Keratinocyte (primary cell): Measurements from ENCODE around the gene CRYBA2. TPM values are rescaled to one million over a fixed set of nuclear protein-coding genes. Genes with fewer than 3 reads are reported as not detected.

Experiments used
- DNase-seq: peaks from one replicate; pipeline ENCODE4 v3.0.0-alpha.2; 2011; ENCODE audit warnings: low read depth, missing footprints, low spot score
- FAIRE-seq: peaks from 2 replicates; lab custom pipeline; 2011; peaks lifted over from hg19 to GRCh38; lab: Jason Lieb, UNC
- H2AFZ ChIP-seq: 2 replicates; pipeline ENCODE4 v1.6.0; 2012; ENCODE audit warnings: low read length, control low read depth, inconsistent platforms; ENCODE audit not compliant: control insufficient read depth
- H3K27ac ChIP-seq: 2 replicates; pipeline ENCODE4 v1.5.1; 2011; ENCODE audit warnings: low read length; ENCODE audit not compliant: control insufficient read depth, insufficient read depth
- H3K27me3 ChIP-seq: 3 replicates; pipeline ENCODE4 v1.6.0; 2011; ENCODE audit warnings: low read length; ENCODE audit not compliant: control insufficient read depth, insufficient read depth; ENCODE audit errors: extremely low read depth
- H3K36me3 ChIP-seq, 2 experiments: 2 replicates in 1 of 2; 3 replicates in 1 of 2; pipeline ENCODE4 v1.5.1; 2011; ENCODE audit warnings: low read length in 2 of 2, mild to moderate bottlenecking in 1 of 2; ENCODE audit not compliant: control insufficient read depth in 2 of 2, insufficient read depth in 2 of 2; ENCODE audit errors: extremely low read depth in 1 of 2
- H3K4me1 ChIP-seq: 3 replicates; pipeline ENCODE4 v1.5.1; 2011; ENCODE audit warnings: low read length; ENCODE audit not compliant: control insufficient read depth, insufficient read depth; ENCODE audit errors: extremely low read depth
- H3K4me2 ChIP-seq: 3 replicates; pipeline ENCODE4 v1.6.0; 2011; ENCODE audit warnings: low read depth, low read length; ENCODE audit not compliant: control insufficient read depth, insufficient read depth; ENCODE audit errors: extremely low read depth
- H3K4me3 ChIP-seq, 3 experiments: fragments of 200-600 bp in 1 of 3; sonication (generic) in 1 of 3; 2 replicates in 2 of 3; 3 replicates in 1 of 3; pipeline ENCODE4 v1.5.1; 2011 to 2016; ENCODE audit warnings: low read length in 3 of 3, mild to moderate bottlenecking in 3 of 3, control low read depth in 2 of 3, inconsistent platforms in 1 of 3, low read depth in 1 of 3, mixed read lengths in 1 of 3, mixed run types in 1 of 3, moderate library complexity in 1 of 3; ENCODE audit not compliant: control insufficient read depth in 2 of 3, insufficient read depth in 2 of 3; ENCODE audit errors: extremely low read depth in 1 of 3
- H3K79me2 ChIP-seq: 2 replicates; pipeline ENCODE4 v1.6.0; 2012; ENCODE audit warnings: low read length; ENCODE audit not compliant: control insufficient read depth, insufficient read depth
- H3K9ac ChIP-seq: 3 replicates; pipeline ENCODE4 v1.6.0; 2011; ENCODE audit warnings: low read length; ENCODE audit not compliant: control insufficient read depth, insufficient read depth; ENCODE audit errors: extremely low read depth
- H3K9me1 ChIP-seq: 3 replicates; pipeline ENCODE4 v1.6.0; 2011; ENCODE audit warnings: low read length; ENCODE audit not compliant: control insufficient read depth, insufficient read depth; ENCODE audit errors: extremely low read depth
- H3K9me3 ChIP-seq: 2 replicates; pipeline ENCODE4 v1.5.1; 2012; ENCODE audit warnings: low read depth, low read length; ENCODE audit not compliant: control insufficient read depth
- H4K20me1 ChIP-seq: 3 replicates; pipeline ENCODE4 v1.6.0; 2011; ENCODE audit warnings: low read length; ENCODE audit not compliant: control insufficient read depth, insufficient read depth; ENCODE audit errors: extremely low read depth
- EZH2 ChIP-seq: IDR thresholded peaks from one replicate; pipeline ENCODE4 v1.6.1; 2012; ENCODE audit warnings: inconsistent platforms, mild to moderate bottlenecking, low read length, moderate library complexity
- dilution Hi-C: fragments of 300-500 bp; cut with MboI; formaldehyde crosslinking; loops from one replicate; pipeline ENCODE4 v1.7.0; 2020; ENCODE audit warnings: low sequenced_read_pairs; ENCODE audit not compliant: extremely low pct_ligation_motif_present
- polyA plus RNA-seq, 5 experiments: library from polyadenylated mRNA; depleted of rRNA in 3 of 5; stranded (reverse) in 3 of 5; stranded (forward) in 1 of 5; unstranded in 1 of 5; fragments of >200 nt; gene quantifications; 1 replicate in 1 of 5; 2 replicates in 3 of 5; 3 replicates in 1 of 5; pipeline versions ENCODE4 v1.2.1 to v1.2.3, GENCODE V29; 2011 to 2012; ENCODE audit warnings: missing spikeins in 2 of 5, low read depth in 1 of 5, low replicate concordance in 1 of 5
- TF ChIP-seq, protein P1 (sequence below), 3 experiments: IDR thresholded peaks in 1 of 3; conservative IDR thresholded peaks in 1 of 3; optimal IDR thresholded peaks in 1 of 3; 2 replicates in 2 of 3; 3 replicates in 1 of 3; pipeline versions ENCODE3 to v1.5.1; 2011; ENCODE audit warnings: low read length in 3 of 3, mild to moderate bottlenecking in 3 of 3, moderate library complexity in 2 of 3, control low read depth in 1 of 3, inconsistent platforms in 1 of 3; ENCODE audit not compliant: insufficient read depth in 2 of 3; ENCODE audit errors: extremely low read depth in 1 of 3

The CRYBA2 gene
- polyA plus RNA-seq, 1 donor (not counting 4 experiments of a cell fraction or from before 2014, with no cell fraction given) = not detected

DNA sequence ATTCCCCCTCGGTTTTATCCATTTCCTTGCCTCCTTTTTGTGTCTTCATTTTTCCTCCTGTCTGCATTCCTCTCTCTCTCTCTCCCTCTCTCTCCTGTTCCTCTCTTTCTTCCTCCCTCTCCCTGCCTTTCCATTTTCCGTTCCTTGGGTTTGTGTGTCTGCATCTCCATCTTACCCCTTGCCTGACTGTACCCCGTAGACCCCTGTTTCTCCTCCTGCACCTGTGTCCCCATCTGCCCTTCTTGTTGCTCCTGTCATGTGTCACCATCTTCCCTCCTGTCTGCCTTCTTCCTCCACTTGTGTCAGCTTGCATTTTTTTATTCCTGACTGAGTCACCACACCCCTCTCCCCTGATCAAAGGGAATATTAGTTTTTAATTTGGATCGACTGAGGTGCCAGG is 32.0 kb downstream of the CRYBA2 start:
- Histone ChIP-seq H3K9me1 (no peaks in the 10 kb centered on the region), H3K36me3 (no peaks in the 10 kb centered on the region), H3K27me3 (peaks cover 59% of the 10 kb centered on the region), H3K9ac (no peak overlapping the region), H3K4me1 (peaks cover 10% of the 10 kb centered on the region), H4K20me1 (peaks cover 8% of the 10 kb centered on the region), H3K9me3 (no peaks in the 10 kb centered on the region), H2AFZ (no peak overlapping the region), H3K4me3 (no peak overlapping the region), H3K4me2 (no peak overlapping the region), H3K79me2 (no peaks in the 10 kb centered on the region), H3K27ac (no peak overlapping the region)
- DNase-seq (no peak), FAIRE-seq (no peak)
- TF ChIP-seq, protein P1, sequence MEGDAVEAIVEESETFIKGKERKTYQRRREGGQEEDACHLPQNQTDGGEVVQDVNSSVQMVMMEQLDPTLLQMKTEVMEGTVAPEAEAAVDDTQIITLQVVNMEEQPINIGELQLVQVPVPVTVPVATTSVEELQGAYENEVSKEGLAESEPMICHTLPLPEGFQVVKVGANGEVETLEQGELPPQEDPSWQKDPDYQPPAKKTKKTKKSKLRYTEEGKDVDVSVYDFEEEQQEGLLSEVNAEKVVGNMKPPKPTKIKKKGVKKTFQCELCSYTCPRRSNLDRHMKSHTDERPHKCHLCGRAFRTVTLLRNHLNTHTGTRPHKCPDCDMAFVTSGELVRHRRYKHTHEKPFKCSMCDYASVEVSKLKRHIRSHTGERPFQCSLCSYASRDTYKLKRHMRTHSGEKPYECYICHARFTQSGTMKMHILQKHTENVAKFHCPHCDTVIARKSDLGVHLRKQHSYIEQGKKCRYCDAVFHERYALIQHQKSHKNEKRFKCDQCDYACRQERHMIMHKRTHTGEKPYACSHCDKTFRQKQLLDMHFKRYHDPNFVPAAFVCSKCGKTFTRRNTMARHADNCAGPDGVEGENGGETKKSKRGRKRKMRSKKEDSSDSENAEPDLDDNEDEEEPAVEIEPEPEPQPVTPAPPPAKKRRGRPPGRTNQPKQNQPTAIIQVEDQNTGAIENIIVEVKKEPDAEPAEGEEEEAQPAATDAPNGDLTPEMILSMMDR (optimal IDR thresholded peaks at IDR 0.05 in 1 of 3, IDR thresholded peaks at IDR 0.05 in 1 of 3, conservative IDR thresholded peaks at IDR 0.05 in 1 of 3; ENCODE audit: extremely low read depth in 1 of 3, insufficient read depth in 2 of 3, low read length in 3 of 3) = no peak
- no peak for TF ChIP-seq EZH2
- dilution Hi-C loops = no loop called here

DNA sequence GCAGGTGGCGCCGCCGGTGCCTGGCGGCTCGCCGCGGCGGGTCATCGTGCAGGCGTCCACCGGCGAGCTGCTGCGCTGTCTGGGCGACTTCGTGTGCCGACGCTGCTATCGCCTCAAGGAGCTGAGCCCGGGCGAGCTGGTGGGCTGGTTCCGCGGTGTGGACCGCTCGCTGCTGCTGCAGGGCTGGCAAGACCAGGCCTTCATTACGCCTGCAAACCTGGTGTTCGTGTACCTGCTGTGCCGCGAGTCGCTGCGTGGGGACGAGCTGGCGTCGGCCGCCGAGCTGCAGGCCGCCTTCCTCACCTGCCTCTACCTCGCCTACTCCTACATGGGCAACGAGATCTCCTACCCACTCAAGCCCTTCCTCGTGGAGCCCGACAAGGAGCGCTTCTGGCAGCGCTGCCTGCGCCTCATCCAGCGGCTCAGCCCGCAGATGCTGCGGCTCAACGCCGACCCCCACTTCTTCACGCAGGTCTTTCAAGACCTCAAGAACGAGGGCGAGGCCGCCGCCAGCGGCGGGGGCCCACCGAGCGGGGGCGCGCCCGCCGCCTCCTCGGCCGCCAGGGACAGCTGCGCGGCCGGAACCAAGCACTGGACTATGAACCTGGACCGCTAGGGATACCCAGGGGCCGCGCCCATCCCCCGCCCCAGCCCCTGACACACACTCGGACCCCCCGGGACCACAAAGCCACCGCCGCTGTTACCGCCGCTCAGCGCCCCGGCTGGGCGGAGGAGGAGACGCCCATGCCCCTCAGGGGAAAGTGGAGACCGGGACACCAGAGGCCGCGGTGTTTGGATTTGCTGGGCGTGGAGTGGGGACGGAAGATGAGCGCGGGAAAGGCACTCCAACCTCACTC is 32.7 kb downstream of the CRYBA2 start:
- no peaks in the 10 kb centered on the region for H3K9me3 ChIP-seq
- no peaks in the 10 kb centered on the region for H3K36me3 ChIP-seq
- FAIRE-seq (no peak), DNase-seq (no peak)
- H2AFZ ChIP-seq = no peak overlapping the region
- no peak overlapping the region for H3K9ac ChIP-seq
- TF ChIP-seq EZH2 = peak; percentile 98
- TF ChIP-seq, protein P1 (optimal IDR thresholded peaks at IDR 0.05 in 1 of 3, IDR thresholded peaks at IDR 0.05 in 1 of 3, conservative IDR thresholded peaks at IDR 0.05 in 1 of 3; ENCODE audit: extremely low read depth in 1 of 3, insufficient read depth in 2 of 3, low read length in 3 of 3) = no peak
- H3K27me3 ChIP-seq = peaks cover 59% of the 10 kb centered on the region
- peaks cover 10% of the 10 kb centered on the region for H3K4me1 ChIP-seq
- H3K79me2 ChIP-seq = no peaks in the 10 kb centered on the region
- H4K20me1 ChIP-seq = peaks cover 8% of the 10 kb centered on the region
- dilution Hi-C loops = no loop called here
- no peak overlapping the region for H3K4me3 ChIP-seq
- H3K4me2 ChIP-seq = peak overlapping the region; percentile 2
- no peak overlapping the region for H3K27ac ChIP-seq
- no peaks in the 10 kb centered on the region for H3K9me1 ChIP-seq
